ENCODE data around the gene AFAP1L2.

GRCh38 chr10:114262496-114262895 lies 141.8 kb downstream of the AFAP1L2 start:
- TF ChIP-seq, protein P1, sequence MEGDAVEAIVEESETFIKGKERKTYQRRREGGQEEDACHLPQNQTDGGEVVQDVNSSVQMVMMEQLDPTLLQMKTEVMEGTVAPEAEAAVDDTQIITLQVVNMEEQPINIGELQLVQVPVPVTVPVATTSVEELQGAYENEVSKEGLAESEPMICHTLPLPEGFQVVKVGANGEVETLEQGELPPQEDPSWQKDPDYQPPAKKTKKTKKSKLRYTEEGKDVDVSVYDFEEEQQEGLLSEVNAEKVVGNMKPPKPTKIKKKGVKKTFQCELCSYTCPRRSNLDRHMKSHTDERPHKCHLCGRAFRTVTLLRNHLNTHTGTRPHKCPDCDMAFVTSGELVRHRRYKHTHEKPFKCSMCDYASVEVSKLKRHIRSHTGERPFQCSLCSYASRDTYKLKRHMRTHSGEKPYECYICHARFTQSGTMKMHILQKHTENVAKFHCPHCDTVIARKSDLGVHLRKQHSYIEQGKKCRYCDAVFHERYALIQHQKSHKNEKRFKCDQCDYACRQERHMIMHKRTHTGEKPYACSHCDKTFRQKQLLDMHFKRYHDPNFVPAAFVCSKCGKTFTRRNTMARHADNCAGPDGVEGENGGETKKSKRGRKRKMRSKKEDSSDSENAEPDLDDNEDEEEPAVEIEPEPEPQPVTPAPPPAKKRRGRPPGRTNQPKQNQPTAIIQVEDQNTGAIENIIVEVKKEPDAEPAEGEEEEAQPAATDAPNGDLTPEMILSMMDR (IDR thresholded peaks at IDR 0.05): no peak
- TF ChIP-seq SIN3A (IDR thresholded peaks at IDR 0.05; ENCODE audit: borderline replicate concordance, insufficient read depth, low read depth, low read length) (no peak), REST (IDR thresholded peaks at IDR 0.05; ENCODE audit: insufficient read depth in 1 of 2, low read depth in 2 of 2, low read length in 1 of 2) (no peak)

All from Panc1 (cell line).